Stimulated activated CD4-positive, alpha-beta T cell treated with anti-CD3 and anti-CD28 coated beads, Interleukin-1b, Interleukin-23, amount 100 ng/mL, for 4 hours (primary cell): Measurements from ENCODE around the gene TRAPPC4.

Source experiments
- DNase-seq, 2 donors: peaks; one replicate each; pipeline ENCODE4 v3.0.0-alpha.2; 2020; ENCODE audit warnings: low read depth in 2 of 2

The TRAPPC4 gene

GRCh38 chr11:119067371-119068222 is 49.0 kb downstream of the TRAPPC4 start, which contains the start of gene VPS11:
Gene VPS11, plus strand, starts transcription at chr11:119067818. Its CDS starts 6 bp downstream, at chr11:119067824.
- peak; percentile 97 for DNase-seq
